ENCODE measurements around the gene SHQ1.

Gene SHQ1

GRCh38 chr3:72860846-72861245, 12.6 kb upstream of the SHQ1 start:
- no peak for DNase-seq
- intact Hi-C loops (cut with DNase I), result no loop called here

DNA sequence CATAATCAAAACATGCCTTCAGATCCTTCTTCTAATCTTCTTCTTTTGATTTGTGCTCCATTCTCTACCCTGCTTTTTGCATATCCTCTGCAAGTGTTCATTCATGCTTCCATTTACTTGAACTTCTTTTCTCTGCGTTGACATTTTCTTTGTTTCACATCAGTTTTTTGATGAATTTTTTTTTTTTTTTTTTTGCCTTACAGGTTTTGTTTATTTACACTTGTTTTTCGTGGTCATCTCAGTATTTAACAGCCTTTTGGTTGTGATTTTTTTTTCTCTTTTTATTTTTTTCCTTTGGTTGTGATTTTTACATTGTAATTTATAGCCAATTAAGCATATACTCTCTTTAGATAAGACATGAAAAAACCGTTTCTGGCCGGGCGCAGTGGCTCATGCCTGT, 11.8 kb upstream of the SHQ1 start:
- no peak for DNase-seq
- intact Hi-C loops (cut with DNase I), result no loop called here

DNA sequence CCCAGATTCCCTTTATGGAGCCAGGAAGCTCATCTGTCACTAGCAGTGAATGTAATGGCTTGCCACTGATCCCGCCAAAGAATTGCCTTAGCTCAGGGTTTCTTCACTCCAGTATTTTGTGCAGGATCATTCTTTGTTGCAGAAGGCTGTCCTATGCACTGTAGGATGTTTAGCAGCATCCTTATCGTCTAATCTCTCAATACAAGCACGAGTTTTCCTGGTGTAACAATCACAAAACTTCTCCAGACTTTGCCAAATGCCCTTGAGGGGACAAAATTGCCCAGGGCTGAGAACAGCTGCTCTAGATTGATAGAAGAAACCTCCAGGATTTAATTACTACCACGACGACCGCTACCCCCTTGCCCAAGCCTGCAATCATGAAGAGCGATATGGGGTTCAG, 6.8 kb upstream of the SHQ1 start:
- intact Hi-C loops (cut with DNase I), result no loop called here
- no peak for DNase-seq

GRCh38 chr3:72848703-72849081, 447 bp upstream of the SHQ1 start:
- intact Hi-C loops (cut with DNase I), result loop anchor here (5.0 to 10.0 kb wide), 2 partner anchors 39 to 236 kb away; partner anchors contain the start of gene GXYLT2
- DNase-seq, result no peak

DNA sequence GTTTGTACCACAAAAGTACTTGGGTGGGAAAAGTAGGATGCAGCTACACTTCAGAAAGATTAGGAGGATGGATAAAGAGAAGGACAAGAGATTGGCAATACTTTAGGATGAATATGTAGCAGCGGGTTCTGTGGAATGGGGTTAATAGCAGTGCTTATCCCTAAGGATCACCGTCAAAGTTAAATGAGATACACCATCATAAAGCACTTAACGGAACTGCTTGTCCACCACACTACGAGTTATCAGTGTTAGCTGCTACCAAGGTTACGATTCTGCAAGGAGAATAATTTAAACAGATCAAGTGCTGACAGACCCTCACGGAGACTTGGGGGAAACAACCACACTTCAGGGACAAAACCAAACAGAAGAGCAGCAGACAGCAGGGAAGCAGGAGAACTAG, 963 bp downstream of the SHQ1 start:
- DNase-seq, result no peak
- intact Hi-C loops (cut with DNase I), result loop anchor here (5.0 to 10.0 kb wide), 2 partner anchors 40 to 238 kb away; partner anchors contain the start of gene GXYLT2

DNA sequence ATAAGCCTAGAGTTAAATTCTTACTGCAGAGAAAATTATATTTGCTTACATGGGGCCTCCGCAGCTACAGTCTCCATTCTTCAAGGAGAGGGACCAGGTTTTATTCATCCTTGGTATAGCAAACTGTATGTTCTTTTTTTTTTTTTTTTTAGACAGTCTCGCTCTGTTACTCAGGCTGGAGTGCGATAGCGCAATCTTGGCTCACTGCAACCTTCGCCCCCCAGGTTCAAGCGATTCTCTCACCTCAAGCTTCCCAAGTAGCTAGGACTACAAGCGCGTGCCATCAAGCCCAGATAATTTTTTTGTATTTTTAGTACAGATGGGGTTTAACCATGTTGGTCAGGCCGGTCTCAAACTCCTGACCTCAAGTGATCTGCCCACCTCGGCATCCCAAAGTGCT, 2.1 kb downstream of the SHQ1 start:
- intact Hi-C loops (cut with DNase I), result loop anchor here (5.0 to 10.0 kb wide), 2 partner anchors 41 to 239 kb away; partner anchors contain the start of gene GXYLT2
- DNase-seq, result no peak

DNA sequence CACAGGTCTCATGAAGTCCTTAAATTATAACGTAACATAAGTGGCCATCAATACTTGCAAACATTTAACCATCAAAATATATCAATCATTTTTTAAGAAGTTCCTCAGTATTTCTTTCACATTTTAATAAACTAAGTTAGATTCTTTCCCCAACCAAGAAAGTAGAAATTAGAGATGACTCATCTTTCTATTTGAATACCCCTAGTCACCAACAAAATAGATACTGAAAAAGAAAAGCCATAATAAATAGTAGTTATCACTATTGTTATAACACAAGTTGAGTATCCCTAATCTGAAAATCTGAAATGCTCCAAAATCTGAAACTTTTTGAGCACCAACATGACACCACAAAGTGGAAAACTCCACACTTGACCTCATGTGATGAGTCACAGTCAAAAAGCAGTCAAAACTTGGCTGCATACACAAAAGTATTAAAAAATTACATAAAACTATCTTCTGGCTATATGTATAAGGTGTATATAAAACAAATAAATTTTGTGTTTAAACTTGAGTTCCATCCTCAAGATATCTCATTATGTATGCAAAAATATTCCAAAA, 3.7 kb downstream of the SHQ1 start:
- DNase-seq, result no peak
- intact Hi-C loops (cut with DNase I), result loop anchor here (10.0 kb wide), 1 partner anchor 240 kb away; no protein-coding TSS in a partner anchor

DNA sequence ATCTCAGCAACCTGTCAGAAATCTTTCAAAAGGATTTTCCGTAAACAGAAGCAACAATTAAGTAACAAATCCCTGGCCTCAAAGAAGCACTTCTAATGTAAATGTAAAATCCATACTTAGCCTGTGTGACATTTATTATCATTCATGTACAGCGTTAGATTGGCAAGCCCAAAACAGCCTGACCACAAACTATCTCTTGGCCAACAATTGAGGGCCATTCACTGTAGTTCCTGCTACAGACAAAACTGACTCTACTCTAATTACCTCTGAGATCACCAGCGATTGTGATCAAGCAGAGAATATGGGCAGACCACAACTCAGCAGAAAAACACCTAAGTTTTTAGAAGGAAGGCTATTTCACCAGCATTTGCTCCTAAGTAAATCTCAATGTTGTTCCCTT, 9.2 kb downstream of the SHQ1 start:
- no peak for DNase-seq
- intact Hi-C loops (cut with DNase I), result no loop called here

- intact Hi-C loops (cut with DNase I), result no loop called here
- peak; percentile 20 to 88 (median 74) for DNase-seq
These were observed 11.3 kb downstream of the SHQ1 start for GRCh38 chr3:72836923-72837322.

DNA sequence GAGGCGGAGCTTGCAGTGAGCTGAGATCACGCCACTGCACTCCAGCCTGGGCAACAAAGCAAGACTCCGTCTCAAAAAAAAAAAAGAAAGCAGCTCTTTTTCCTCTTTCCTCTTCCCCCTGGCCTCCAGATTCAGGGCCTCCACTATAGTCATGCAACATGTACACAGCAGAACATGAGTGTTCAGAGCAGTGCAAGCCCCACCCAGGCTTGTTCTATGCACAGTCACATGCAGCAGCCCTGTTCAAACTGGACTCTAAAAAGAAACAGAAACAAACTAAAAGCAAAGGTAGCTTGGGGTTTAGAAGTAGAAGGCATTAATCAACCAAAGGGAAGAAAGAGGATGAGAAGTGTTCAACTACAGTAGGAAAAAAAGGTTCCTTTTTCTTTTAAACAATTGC, 11.8 kb downstream of the SHQ1 start:
- no peak for DNase-seq
- intact Hi-C loops (cut with DNase I), result no loop called here

- intact Hi-C loops (cut with DNase I), result no loop called here
- DNase-seq, result no peak
These were observed 17.6 kb downstream of the SHQ1 start for GRCh38 chr3:72830452-72831223.

GRCh38 chr3:72829701-72830100, 18.5 kb downstream of the SHQ1 start:
- intact Hi-C loops (cut with DNase I), result loop anchor here (5.0 kb wide), 1 partner anchor 952 kb away; no protein-coding TSS in a partner anchor
- DNase-seq, result no peak

- intact Hi-C loops (cut with DNase I), result loop anchor here (5.0 kb wide), 2 partner anchors 154 to 374 kb away; partner anchors contain the start of gene RYBP
These were observed 27.0 kb downstream of the SHQ1 start for GRCh38 chr3:72821161-72821781.

DNA sequence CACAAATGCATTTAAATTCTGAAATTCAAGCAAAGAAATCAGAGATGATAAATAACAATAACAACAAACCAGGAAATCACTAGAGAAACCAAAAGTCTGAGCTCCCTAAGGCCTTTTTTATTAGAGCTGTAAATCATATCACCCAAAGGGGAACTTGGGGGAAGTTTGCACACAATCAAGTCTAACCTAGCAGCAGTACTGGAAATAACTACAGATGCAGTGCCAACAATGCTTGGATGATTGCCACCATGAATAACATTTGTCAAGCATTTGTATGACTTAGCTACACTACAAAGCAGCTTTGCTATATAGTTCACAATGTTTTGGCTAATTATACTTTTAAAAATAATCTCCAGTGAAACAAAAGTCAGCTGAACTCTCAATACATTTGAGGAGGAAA, 27.8 kb downstream of the SHQ1 start:
- intact Hi-C loops (cut with DNase I), result loop anchor here (5.0 kb wide), 2 partner anchors 153 to 373 kb away; partner anchors contain the start of gene RYBP

More at GRCh38 chr3:72821161-72821781, 27.0 kb downstream of the SHQ1 start:
- DNase-seq, result no peak

DNA sequence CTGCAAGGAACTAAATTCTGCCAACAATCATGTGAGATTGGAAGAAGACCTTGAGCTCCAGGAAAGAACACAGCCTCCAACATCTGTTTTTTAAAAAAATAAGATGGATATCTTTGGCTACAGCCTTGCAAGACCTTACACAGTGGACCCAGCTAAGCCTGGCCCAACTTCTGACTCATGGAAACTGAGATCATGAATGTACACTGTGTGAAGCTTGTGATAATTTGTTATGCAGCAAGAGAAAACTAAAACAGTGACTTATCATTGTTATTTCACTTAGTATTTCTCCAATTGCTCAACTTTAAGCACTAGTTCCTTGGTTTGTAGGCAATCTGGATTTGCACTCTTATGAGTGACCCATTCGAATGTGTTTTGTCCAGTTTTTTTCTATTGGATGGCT, 29.3 kb downstream of the SHQ1 start:
- no peak for DNase-seq

More for the DNA sequence above, 27.8 kb downstream of the SHQ1 start:
- peak in 11 of 42 donors; percentile 19 to 75 (median 37) for DNase-seq

GRCh38 chr3:72818092-72818773, 30.0 kb downstream of the SHQ1 start:
- intact Hi-C loops (cut with DNase I), result no loop called here
- peak in 14 of 42 donors; percentile 18 to 66 (median 32) for DNase-seq

More for the DNA sequence above, 29.3 kb downstream of the SHQ1 start:
- intact Hi-C loops (cut with DNase I), result no loop called here

GRCh38 chr3:72816862-72817355, 31.3 kb downstream of the SHQ1 start:
- no peak for DNase-seq
- intact Hi-C loops (cut with DNase I), result no loop called here

DNA sequence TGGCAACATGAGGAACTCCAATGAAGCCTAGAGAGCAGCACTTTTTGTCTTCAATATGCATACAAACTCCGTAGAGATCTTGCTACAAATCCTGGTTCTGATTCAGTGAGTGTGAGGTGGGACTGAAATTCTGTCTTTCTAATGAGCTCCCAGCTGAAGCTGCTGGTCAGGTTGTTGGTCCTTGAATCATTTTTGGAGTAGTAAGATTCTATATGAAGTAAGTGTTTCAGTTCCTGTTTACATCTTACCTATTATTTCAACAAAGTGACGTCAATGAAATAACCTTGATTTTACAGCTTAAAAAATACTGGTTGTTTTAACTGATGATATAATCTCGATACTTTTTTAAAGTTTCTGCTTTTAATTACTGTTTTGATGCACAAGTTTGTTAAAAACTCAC, 33.9 kb downstream of the SHQ1 start:
- intact Hi-C loops (cut with DNase I), result no loop called here
- no peak for DNase-seq

- intact Hi-C loops (cut with DNase I), result no loop called here
- no peak for DNase-seq
These were observed 36.0 kb downstream of the SHQ1 start for GRCh38 chr3:72812201-72812600.

Data from head of caudate nucleus (tissue), 42 donors.